NT2/D1 (cell line): ENCODE data around the gene ATP11B.

Experiments used
- DNase-seq: peaks from one replicate; pipeline ENCODE4 v3.0.0-alpha.2; 2011; ENCODE audit warnings: low read depth, low spot score
- H3K27me3 ChIP-seq: 2 replicates; pipeline ENCODE4 v1.6.0; 2011; ENCODE audit warnings: mild to moderate bottlenecking; ENCODE audit not compliant: insufficient read length, insufficient read depth
- H3K36me3 ChIP-seq: 2 replicates; pipeline ENCODE4 v1.6.1; 2011; ENCODE audit warnings: mild to moderate bottlenecking, low read length, mixed read lengths; ENCODE audit not compliant: insufficient read depth, insufficient read length
- H3K4me1 ChIP-seq: 2 replicates; pipeline ENCODE4 v1.5.1; 2011; ENCODE audit not compliant: insufficient read depth, insufficient read length
- H3K4me3 ChIP-seq: 2 replicates; pipeline ENCODE4 v1.5.1; 2011; ENCODE audit warnings: low read depth; ENCODE audit not compliant: insufficient read length
- H3K9ac ChIP-seq: 2 replicates; pipeline ENCODE4 v1.6.0; 2011; ENCODE audit warnings: low read depth; ENCODE audit not compliant: insufficient read length
- H3K9me3 ChIP-seq: 2 replicates; pipeline ENCODE4 v1.5.1; 2011; ENCODE audit warnings: mild to moderate bottlenecking, low read length; ENCODE audit not compliant: insufficient read depth
- SUZ12 ChIP-seq: IDR thresholded peaks from 2 replicates; pipeline ENCODE4 v1.6.1; 2011; ENCODE audit not compliant: insufficient read length, insufficient read depth; ENCODE audit errors: extremely low read depth
- YY1 ChIP-seq: IDR thresholded peaks from 2 replicates; pipeline ENCODE4 v1.6.1; 2011; ENCODE audit not compliant: insufficient read length, insufficient read depth
- ZNF274 ChIP-seq: IDR thresholded peaks from 2 replicates; pipeline ENCODE4 v1.6.1; 2011; ENCODE audit warnings: mild to moderate bottlenecking, low read depth, low read length

The ATP11B gene

DNA sequence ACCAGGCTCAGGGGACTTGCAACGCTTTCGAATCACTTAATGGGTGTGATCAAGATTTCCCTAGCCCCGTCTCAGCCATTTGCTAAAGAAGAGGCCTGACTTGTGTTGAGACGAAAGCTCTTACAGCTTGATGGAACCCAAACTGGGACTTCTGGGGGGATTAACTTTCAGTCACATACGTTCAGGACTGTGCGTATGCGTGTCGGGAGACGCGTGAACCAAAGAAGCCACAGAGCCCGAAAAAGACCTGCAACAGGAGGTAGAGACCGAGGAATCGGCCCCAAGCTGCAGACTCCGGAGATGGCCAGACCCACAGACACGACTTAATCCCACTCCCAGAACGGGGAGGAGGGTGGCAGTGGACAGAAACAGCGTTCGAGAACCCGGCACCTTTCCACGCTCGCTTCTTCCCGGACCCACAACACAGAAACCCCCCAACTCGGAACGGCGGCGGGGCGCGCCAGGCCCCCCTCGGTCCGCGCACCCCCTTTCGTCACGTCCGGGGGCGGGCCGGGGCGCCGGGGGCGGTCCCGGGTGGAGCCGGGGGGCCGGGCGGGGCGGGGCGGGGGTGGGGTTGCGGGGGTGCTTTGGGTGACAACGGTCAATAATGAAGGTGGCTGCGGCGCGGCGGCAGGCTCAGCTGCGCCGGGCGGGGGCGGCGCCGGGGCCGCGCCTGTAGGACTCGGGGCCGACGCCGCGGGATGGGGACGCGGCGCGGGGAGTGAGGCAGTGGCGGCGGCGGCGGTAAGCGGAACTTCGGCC is at the start of gene ATP11B:
ATP11B (plus strand) TSS at position 604 of the 762 bp plus-strand sequence. CDS start 256 bp downstream, outside the sequence.
- DNase-seq = peak; percentile 25
- no peaks in the 10 kb centered on the region for H3K9me3 ChIP-seq
- peaks cover 17% of the 10 kb centered on the region for H3K27me3 ChIP-seq
- TF ChIP-seq YY1 = no peak
- TF ChIP-seq SUZ12 = no peak
- no peak for TF ChIP-seq ZNF274
- H3K4me1 ChIP-seq = no peaks in the 10 kb centered on the region
- H3K4me3 ChIP-seq = peak within 1 kb of the TSS; percentile 97
- peak within 1 kb of the TSS; percentile 86 for H3K9ac ChIP-seq
- H3K36me3 ChIP-seq = no peaks in the 10 kb centered on the region

DNA sequence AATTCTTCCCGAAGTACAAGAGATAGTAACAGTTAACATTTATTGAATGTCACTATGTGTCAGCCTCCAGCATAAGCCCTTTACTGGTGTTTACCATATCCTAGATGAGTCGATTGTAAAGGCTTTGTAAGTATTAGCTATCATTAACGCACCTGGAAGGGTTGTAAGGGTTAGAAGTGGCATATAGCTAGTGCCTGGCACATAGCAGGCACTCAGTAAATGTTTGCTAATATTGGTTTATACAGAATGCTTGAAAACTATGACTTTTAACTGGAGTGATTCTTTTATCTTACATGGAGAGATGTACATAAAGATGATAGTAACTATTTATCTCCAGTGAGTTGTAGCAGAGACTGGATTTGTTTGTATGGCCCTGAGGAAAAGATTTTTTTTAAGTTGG is 46.3 kb upstream of the ATP11B start:
- H3K9me3 ChIP-seq = peaks cover 2% of the 10 kb centered on the region; the same call in 1 of the 2 replicates
- no peaks in the 10 kb centered on the region for H3K36me3 ChIP-seq
- H3K27me3 ChIP-seq = no peaks in the 10 kb centered on the region
- no peaks in the 10 kb centered on the region for H3K4me1 ChIP-seq
- no peak for DNase-seq
- no peak overlapping the region for H3K4me3 ChIP-seq
- H3K9ac ChIP-seq = no peak overlapping the region
- TF ChIP-seq SUZ12 (no peak), YY1 (no peak), ZNF274 (no peak)

DNA sequence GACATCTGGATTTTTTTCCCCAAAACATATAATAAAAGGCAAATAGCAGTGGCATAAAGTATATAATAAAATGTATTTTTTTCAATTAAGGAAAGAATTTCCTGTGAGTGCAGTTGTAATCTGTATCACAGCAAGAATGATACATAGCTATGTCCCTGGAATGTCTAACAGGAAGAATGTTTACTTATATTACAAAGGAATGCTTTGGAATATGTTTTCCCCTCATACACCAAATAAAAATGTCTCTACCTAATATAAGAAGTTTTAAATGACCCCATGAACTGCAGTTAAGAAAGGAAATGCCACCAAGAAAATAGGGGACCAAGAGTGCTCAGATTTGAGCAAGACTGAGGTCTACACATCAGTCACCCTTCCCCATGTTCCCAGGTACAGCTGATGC is 38.0 kb upstream of the ATP11B start:
- H3K4me3 ChIP-seq = no peak overlapping the region
- H3K36me3 ChIP-seq = no peaks in the 10 kb centered on the region
- H3K9me3 ChIP-seq = peaks cover 5% of the 10 kb centered on the region; the same call in 1 of the 2 replicates
- no peak for TF ChIP-seq SUZ12
- TF ChIP-seq YY1 = no peak
- no peak for TF ChIP-seq ZNF274
- no peak for DNase-seq
- H3K27me3 ChIP-seq = no peaks in the 10 kb centered on the region
- no peak overlapping the region for H3K9ac ChIP-seq
- no peaks in the 10 kb centered on the region for H3K4me1 ChIP-seq

DNA sequence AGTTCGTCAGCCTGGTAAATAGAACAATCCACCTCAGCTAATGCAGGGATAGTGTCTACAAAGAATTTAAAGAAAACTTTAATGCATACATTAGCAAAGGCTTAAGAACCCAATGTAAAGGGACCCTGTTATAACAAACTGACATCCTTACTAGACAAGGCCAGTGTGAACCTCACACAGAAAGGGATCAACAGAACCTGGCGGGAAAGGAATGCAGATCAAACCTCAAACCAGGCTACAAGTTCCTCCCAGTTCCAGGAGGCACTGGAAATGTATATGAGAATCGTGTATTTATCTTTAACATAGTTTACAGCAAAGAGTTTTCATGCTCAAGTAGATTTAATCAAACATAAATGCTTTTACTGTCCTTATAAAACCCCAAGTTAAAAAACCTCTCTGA is 37.6 kb upstream of the ATP11B start:
- Histone ChIP-seq H3K9ac (no peak overlapping the region), H3K9me3 (peaks cover 5% of the 10 kb centered on the region; the same call in 1 of the 2 replicates), H3K4me3 (no peak overlapping the region), H3K27me3 (no peaks in the 10 kb centered on the region), H3K36me3 (no peaks in the 10 kb centered on the region), H3K4me1 (no peaks in the 10 kb centered on the region)
- no peak for TF ChIP-seq YY1
- no peak for TF ChIP-seq ZNF274
- no peak for TF ChIP-seq SUZ12
- DNase-seq = no peak

DNA sequence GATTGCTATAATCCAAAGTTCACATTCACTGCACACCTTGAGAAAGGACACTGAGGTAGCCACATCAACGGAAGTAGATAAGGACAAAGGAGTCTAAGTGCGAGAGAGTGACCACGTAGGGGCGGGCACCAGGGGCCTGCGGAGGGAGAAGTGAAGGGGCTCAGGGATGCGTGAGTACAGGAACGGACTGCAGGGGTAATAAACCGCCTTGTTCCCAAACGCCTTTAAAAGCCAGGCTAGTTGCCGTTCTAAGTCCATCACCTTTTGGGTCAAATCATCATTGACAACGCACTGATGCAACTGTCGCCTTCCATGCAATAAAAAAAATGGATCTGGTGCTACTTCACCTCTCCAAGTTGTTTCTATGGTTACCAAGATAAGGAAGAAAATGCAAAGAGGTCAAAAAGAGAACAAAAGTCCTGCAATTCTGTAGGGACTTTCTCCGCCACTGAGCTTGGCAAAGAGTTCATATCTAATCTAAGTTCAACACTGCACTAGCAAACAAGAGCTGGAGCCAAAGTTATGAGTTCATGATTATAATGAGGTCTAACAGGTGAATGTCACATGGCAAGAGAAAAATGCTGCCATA is 32.6 kb upstream of the ATP11B start:
- no peaks in the 10 kb centered on the region for H3K27me3 ChIP-seq
- DNase-seq = no peak
- no peaks in the 10 kb centered on the region for H3K36me3 ChIP-seq
- H3K9ac ChIP-seq = no peak overlapping the region
- no peak overlapping the region for H3K4me3 ChIP-seq
- no peaks in the 10 kb centered on the region for H3K4me1 ChIP-seq
- TF ChIP-seq YY1 (no peak), SUZ12 (no peak)
- H3K9me3 ChIP-seq = no peaks in the 10 kb centered on the region

DNA sequence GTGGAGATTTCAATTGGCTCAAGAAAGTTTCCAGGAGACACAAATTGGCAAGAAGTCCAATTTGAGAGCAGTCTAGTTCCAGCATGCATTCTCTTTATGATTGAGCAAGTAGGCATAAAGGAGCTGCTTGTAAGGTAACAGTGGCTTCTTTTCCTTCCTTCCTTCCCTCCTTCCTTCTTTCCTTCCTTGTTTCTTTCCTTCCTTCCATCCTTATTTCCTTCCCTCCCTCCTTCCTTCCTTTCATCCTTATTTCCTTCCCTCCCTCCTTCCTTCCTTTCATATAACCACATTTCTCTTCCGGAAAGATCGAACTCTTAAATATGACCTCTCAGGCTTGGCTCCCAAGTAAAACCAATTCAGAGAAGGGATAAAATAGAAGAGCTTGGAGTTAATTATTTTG is 29.4 kb upstream of the ATP11B start:
- H3K4me3 ChIP-seq = no peak overlapping the region
- H3K9ac ChIP-seq = no peak overlapping the region
- H3K36me3 ChIP-seq = no peaks in the 10 kb centered on the region
- no peaks in the 10 kb centered on the region for H3K9me3 ChIP-seq
- DNase-seq = no peak
- H3K4me1 ChIP-seq = no peaks in the 10 kb centered on the region
- TF ChIP-seq ZNF274 (no peak), YY1 (no peak), SUZ12 (no peak)
- no peaks in the 10 kb centered on the region for H3K27me3 ChIP-seq

DNA sequence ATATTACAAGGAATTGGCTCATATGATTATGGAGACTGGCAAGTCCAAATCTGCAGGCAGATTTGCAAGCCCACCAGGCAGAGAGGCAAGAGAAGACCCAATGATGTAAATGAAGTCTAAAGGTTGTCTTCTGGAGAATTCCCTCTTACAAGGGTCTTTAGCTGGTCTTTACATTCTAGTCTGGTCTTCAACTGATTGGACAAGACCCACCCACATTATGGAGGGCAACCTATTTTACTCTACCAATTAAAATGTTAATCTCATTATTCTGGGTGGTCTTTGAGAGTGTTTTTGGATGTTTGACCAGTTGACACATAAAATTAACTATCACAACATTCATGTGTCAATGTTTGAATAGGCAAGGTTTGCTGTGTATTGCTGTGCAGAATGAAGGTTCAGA is 28.0 kb upstream of the ATP11B start:
- no peaks in the 10 kb centered on the region for H3K36me3 ChIP-seq
- no peaks in the 10 kb centered on the region for H3K9me3 ChIP-seq
- no peak for DNase-seq
- no peak overlapping the region for H3K9ac ChIP-seq
- TF ChIP-seq YY1 (no peak), SUZ12 (no peak), ZNF274 (no peak)
- H3K27me3 ChIP-seq = no peaks in the 10 kb centered on the region
- no peak overlapping the region for H3K4me3 ChIP-seq
- no peaks in the 10 kb centered on the region for H3K4me1 ChIP-seq
